Astrocyte (in vitro differentiated cells and primary cell): ENCODE results near the gene ROBO3. TPM values are rescaled to one million over a fixed set of nuclear protein-coding genes. Genes with fewer than 3 reads are reported as not detected.

ENCODE experiments used
- DNase-seq: peaks from one replicate; pipeline ENCODE4 v3.0.0-alpha.2; 2010; ENCODE audit warnings: low read depth
- FAIRE-seq: peaks from 2 replicates; lab custom pipeline; 2011; peaks lifted over from hg19 to GRCh38; lab: Jason Lieb, UNC
- H2AFZ ChIP-seq: 2 replicates; pipeline ENCODE4 v1.6.0; 2012; ENCODE audit warnings: low read depth, low read length, inconsistent platforms
- H3K27ac ChIP-seq: 2 replicates; pipeline ENCODE4 v1.5.1; 2011; ENCODE audit warnings: low read depth, low read length, inconsistent platforms
- H3K27me3 ChIP-seq: 2 replicates; pipeline ENCODE4 v1.6.0; 2011; ENCODE audit warnings: low read length, inconsistent platforms; ENCODE audit not compliant: insufficient read depth
- H3K36me3 ChIP-seq: 2 replicates; pipeline ENCODE4 v1.5.1; 2011; ENCODE audit warnings: low read length, inconsistent platforms; ENCODE audit not compliant: insufficient read depth
- H3K4me1 ChIP-seq: 2 replicates; pipeline ENCODE4 v1.5.1; 2011; ENCODE audit warnings: low read length, inconsistent platforms; ENCODE audit not compliant: insufficient read depth
- H3K4me2 ChIP-seq: 2 replicates; pipeline ENCODE4 v1.6.0; 2012; ENCODE audit warnings: low read length, inconsistent platforms
- H3K4me3 ChIP-seq: 2 replicates; pipeline ENCODE4 v1.5.1; 2011; ENCODE audit warnings: low read depth, mild to moderate bottlenecking, low read length, inconsistent platforms; ENCODE audit not compliant: insufficient read depth
- H3K79me2 ChIP-seq: 2 replicates; pipeline ENCODE4 v1.6.0; 2012; ENCODE audit warnings: mild to moderate bottlenecking, low read length, inconsistent platforms; ENCODE audit not compliant: insufficient read depth
- H3K9ac ChIP-seq: 2 replicates; pipeline ENCODE4 v1.6.0; 2012; ENCODE audit warnings: mild to moderate bottlenecking, low read length, inconsistent platforms
- H3K9me3 ChIP-seq: 2 replicates; pipeline ENCODE4 v1.5.1; 2012; ENCODE audit warnings: low read depth, mild to moderate bottlenecking, low read length, inconsistent platforms; ENCODE audit not compliant: insufficient read depth
- H4K20me1 ChIP-seq: 2 replicates; pipeline ENCODE4 v1.6.0; 2012; ENCODE audit warnings: low read length, inconsistent platforms; ENCODE audit not compliant: insufficient read depth
- H3K27ac Mint-ChIP-seq: one replicate; pipeline ENCODE4 v1.8.0; 2021; ENCODE audit warnings: mild to moderate bottlenecking, mixed read lengths; ENCODE audit not compliant: unreplicated experiment
- H3K27me3 Mint-ChIP-seq: one replicate; pipeline ENCODE4 v1.8.0; 2021; ENCODE audit warnings: low read depth, mixed read lengths; ENCODE audit not compliant: unreplicated experiment
- H3K36me3 Mint-ChIP-seq: one replicate; pipeline ENCODE4 v1.8.0; 2021; ENCODE audit warnings: low read depth, mixed read lengths; ENCODE audit not compliant: unreplicated experiment
- H3K4me1 Mint-ChIP-seq: one replicate; pipeline ENCODE4 v1.8.0; 2021; ENCODE audit warnings: low read depth, mixed read lengths; ENCODE audit not compliant: unreplicated experiment
- H3K4me3 Mint-ChIP-seq: one replicate; pipeline ENCODE4 v1.8.0; 2021; ENCODE audit warnings: mild to moderate bottlenecking, moderate library complexity, mixed read lengths; ENCODE audit not compliant: unreplicated experiment
- H3K9me3 Mint-ChIP-seq: one replicate; pipeline ENCODE4 v1.8.0; 2021; ENCODE audit warnings: mild to moderate bottlenecking, mixed read lengths; ENCODE audit not compliant: unreplicated experiment
- EZH2 ChIP-seq: IDR thresholded peaks from 2 replicates; pipeline ENCODE4 v1.6.1; 2012; ENCODE audit warnings: mild to moderate bottlenecking, low read length, inconsistent platforms; ENCODE audit not compliant: insufficient read depth
- total RNA-seq: library from RNA; stranded (reverse); gene quantifications from 2 replicates; pipeline ENCODE4 v1.2.1, GENCODE V29; 2021
- TF ChIP-seq, protein P1 (sequence below): IDR thresholded peaks from 2 replicates; pipeline ENCODE4 v1.5.1; 2011; ENCODE audit warnings: low read depth, mild to moderate bottlenecking, inconsistent platforms, low read length, moderate library complexity; ENCODE audit not compliant: insufficient read depth

Gene ROBO3
- total RNA-seq, 1 donor from 2014 or later: 12.9 TPM

DNA sequence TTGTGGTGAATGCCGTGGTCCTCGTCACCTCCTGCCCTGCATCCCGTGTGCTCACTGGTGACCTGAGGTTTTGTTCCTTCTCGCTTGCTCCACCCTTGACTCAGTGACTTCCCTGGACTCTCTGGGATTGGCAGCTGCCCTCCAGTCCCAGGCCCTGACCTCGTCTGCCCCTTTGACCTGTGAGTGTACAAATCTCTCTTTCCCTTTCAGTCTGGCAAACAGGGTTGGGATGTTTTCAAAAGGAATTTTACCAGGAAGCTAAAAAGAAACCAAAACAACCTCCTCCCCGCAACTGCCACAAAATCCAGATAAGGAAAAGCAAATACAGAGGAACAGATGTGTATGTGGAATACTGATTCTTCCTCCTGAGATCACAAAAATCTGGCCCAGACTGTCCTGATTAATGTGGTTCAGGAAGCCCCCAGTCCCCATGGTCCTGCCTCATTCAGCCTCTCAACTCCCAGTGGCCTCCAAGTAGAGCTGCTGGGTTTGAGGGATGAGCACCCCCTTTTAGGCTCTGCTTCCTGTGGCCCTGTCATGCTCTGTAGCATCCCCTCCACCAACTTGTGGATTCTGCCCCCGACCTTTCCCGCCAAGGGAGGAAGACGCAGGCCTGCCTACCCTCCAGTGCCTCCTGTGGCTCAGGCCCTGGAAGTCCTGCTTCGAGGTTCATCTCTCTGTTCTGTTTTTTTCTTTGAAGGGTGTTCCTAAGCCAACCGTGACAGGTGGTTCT is 17.3 kb downstream of the ROBO3 start:
- peak overlapping the region; percentile 10 for H2AFZ ChIP-seq
- H3K79me2 ChIP-seq: no peaks in the 10 kb centered on the region
- H3K27ac Mint-ChIP-seq: peak overlapping the region; percentile 23
- no peak overlapping the region for H3K27ac ChIP-seq
- DNase-seq (peak; percentile 44), FAIRE-seq (no peak)
- peaks cover 25% of the 10 kb centered on the region for H3K27me3 Mint-ChIP-seq
- H3K4me1 ChIP-seq: peaks cover 10% of the 10 kb centered on the region
- peaks cover 11% of the 10 kb centered on the region for H3K4me1 Mint-ChIP-seq
- H3K4me3 Mint-ChIP-seq: peak overlapping the region; percentile 12
- H3K9ac ChIP-seq: no peak overlapping the region
- H4K20me1 ChIP-seq: no peaks in the 10 kb centered on the region
- no peaks in the 10 kb centered on the region for H3K27me3 ChIP-seq
- TF ChIP-seq EZH2: no peak
- TF ChIP-seq, protein P1, sequence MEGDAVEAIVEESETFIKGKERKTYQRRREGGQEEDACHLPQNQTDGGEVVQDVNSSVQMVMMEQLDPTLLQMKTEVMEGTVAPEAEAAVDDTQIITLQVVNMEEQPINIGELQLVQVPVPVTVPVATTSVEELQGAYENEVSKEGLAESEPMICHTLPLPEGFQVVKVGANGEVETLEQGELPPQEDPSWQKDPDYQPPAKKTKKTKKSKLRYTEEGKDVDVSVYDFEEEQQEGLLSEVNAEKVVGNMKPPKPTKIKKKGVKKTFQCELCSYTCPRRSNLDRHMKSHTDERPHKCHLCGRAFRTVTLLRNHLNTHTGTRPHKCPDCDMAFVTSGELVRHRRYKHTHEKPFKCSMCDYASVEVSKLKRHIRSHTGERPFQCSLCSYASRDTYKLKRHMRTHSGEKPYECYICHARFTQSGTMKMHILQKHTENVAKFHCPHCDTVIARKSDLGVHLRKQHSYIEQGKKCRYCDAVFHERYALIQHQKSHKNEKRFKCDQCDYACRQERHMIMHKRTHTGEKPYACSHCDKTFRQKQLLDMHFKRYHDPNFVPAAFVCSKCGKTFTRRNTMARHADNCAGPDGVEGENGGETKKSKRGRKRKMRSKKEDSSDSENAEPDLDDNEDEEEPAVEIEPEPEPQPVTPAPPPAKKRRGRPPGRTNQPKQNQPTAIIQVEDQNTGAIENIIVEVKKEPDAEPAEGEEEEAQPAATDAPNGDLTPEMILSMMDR: no peak
- peaks cover 2% of the 10 kb centered on the region for H3K36me3 Mint-ChIP-seq
- peak overlapping the region; percentile 49 for H3K4me2 ChIP-seq
- no peaks in the 10 kb centered on the region for H3K9me3 ChIP-seq
- peaks cover 4% of the 10 kb centered on the region for H3K9me3 Mint-ChIP-seq
- H3K36me3 ChIP-seq: no peaks in the 10 kb centered on the region
- no peak overlapping the region for H3K4me3 ChIP-seq

DNA sequence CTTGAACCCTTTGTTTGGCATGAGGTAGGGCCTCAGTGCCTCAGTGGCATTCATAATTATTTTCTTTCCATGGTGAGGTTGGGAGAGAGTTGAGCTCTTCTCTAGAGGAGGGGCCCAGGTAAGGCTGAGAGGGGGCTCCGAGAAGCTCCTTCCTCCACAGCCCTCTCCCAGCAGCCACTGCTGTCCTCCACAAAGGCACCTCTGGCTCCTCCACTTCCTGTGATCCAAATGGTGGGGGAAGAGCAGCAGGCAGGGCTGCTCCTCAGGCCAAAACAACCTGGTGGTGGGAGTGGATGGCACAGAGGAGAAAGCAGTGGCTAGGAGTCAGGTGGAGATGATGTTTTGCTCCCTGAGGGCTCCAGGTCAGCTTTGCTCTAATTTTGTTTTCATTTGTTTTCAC is 19.1 kb downstream of the ROBO3 start:
- no peaks in the 10 kb centered on the region for H4K20me1 ChIP-seq
- no peak overlapping the region for H3K4me3 ChIP-seq
- no peaks in the 10 kb centered on the region for H3K9me3 ChIP-seq
- peaks cover 14% of the 10 kb centered on the region for H3K4me1 Mint-ChIP-seq
- no peaks in the 10 kb centered on the region for H3K36me3 ChIP-seq
- no peak overlapping the region for H3K4me2 ChIP-seq
- DNase-seq (no peak), FAIRE-seq (no peak)
- H3K27ac Mint-ChIP-seq: no peak overlapping the region
- no peak overlapping the region for H3K4me3 Mint-ChIP-seq
- peaks cover 2% of the 10 kb centered on the region for H3K36me3 Mint-ChIP-seq
- H3K27me3 ChIP-seq: no peaks in the 10 kb centered on the region
- TF ChIP-seq EZH2: no peak
- TF ChIP-seq, protein P1: no peak
- H3K79me2 ChIP-seq: no peaks in the 10 kb centered on the region
- H3K4me1 ChIP-seq: peaks cover 10% of the 10 kb centered on the region
- H3K27ac ChIP-seq: no peak overlapping the region
- no peak overlapping the region for H3K9ac ChIP-seq
- H3K9me3 Mint-ChIP-seq: peaks cover 2% of the 10 kb centered on the region
- no peak overlapping the region for H2AFZ ChIP-seq
- H3K27me3 Mint-ChIP-seq: peaks cover 27% of the 10 kb centered on the region

DNA sequence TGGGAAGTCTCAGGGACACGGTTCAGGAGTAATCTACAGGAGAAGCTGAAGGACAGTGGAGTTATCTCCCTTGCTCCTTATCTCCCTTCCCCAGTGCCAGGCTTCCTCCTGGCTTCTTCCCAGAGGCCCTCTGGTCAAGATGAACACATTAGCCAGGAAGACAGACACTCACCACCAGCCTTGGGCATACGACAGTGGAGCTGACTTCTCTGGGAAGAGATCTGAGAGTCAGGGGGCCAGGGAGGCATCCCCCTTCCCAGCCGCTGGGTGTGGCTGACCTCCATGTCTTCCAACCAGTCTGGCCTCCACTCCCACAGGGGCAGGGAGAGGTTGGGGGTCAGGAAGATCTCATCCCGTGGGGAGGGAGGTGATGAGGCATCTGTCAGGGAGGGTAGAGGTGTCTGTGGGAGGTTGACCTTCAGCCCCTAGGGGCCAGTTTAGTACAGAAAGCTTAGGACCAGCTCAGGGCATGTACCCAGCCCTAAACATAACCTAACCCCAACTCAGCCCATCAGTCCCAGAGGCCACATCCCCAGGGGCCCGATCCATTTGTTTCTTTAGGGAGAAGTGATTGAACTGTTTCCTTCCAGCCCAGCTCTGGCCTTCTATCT is 19.7 kb downstream of the ROBO3 start:
- no peak overlapping the region for H3K27ac Mint-ChIP-seq
- H3K36me3 Mint-ChIP-seq: peaks cover 2% of the 10 kb centered on the region
- no peak overlapping the region for H3K4me3 Mint-ChIP-seq
- Histone ChIP-seq H3K36me3 (no peaks in the 10 kb centered on the region), H3K9me3 (no peaks in the 10 kb centered on the region), H3K9ac (no peak overlapping the region), H3K27ac (no peak overlapping the region), H3K27me3 (no peaks in the 10 kb centered on the region), H3K4me1 (peaks cover 10% of the 10 kb centered on the region), H3K4me2 (no peak overlapping the region), H3K79me2 (no peaks in the 10 kb centered on the region), H3K4me3 (no peak overlapping the region), H2AFZ (no peak overlapping the region), H4K20me1 (no peaks in the 10 kb centered on the region)
- no peak for DNase-seq
- FAIRE-seq: no peak
- H3K9me3 Mint-ChIP-seq: peaks cover 2% of the 10 kb centered on the region
- TF ChIP-seq, protein P1: no peak
- TF ChIP-seq EZH2: no peak
- H3K4me1 Mint-ChIP-seq: peaks cover 16% of the 10 kb centered on the region
- H3K27me3 Mint-ChIP-seq: peaks cover 27% of the 10 kb centered on the region
